Muscle layer of duodenum (tissue), 2 donors: Measurements from ENCODE around the gene FRMD5.
"Not testable (repeated sequence)": the region's sequence is repeated elsewhere in the genome, so short reads cannot be mapped to it uniquely, and the experiment has no call there.

Experiments
- H3K27ac ChIP-seq: one replicate; pipeline ENCODE4 v1.7.0; 2013; ENCODE audit warnings: mild to moderate bottlenecking, low read length
- H3K27me3 ChIP-seq: one replicate; pipeline ENCODE4 v1.7.0; 2013; ENCODE audit warnings: low read depth, mild to moderate bottlenecking, control low read depth, low read length
- H3K36me3 ChIP-seq, 2 donors: one replicate each; pipeline ENCODE4 v1.7.0; 2013; ENCODE audit warnings: low read length in 2 of 2, control low read depth in 1 of 2, mild to moderate bottlenecking in 1 of 2; ENCODE audit not compliant: insufficient read depth in 2 of 2, control insufficient read depth in 1 of 2
- H3K4me1 ChIP-seq, 2 donors: one replicate each; pipeline ENCODE4 v1.7.0; 2013; ENCODE audit warnings: low read length in 2 of 2, mild to moderate bottlenecking in 2 of 2, control low read depth in 1 of 2, moderate library complexity in 1 of 2; ENCODE audit not compliant: insufficient read depth in 2 of 2, control insufficient read depth in 1 of 2
- H3K4me3 ChIP-seq, 2 donors: one replicate each; pipeline ENCODE4 v1.7.0; 2013; ENCODE audit warnings: low read length in 2 of 2, low read depth in 1 of 2, mild to moderate bottlenecking in 1 of 2
- H3K9me3 ChIP-seq, 2 donors: one replicate each; pipeline ENCODE4 v1.7.0; 2013; ENCODE audit warnings: low read length in 2 of 2, control low read depth in 1 of 2, mild to moderate bottlenecking in 1 of 2; ENCODE audit not compliant: control insufficient read depth in 1 of 2
- donor health status: healthy.

FRMD5 gene

GRCh38 chr15:44195151-44195740, at the start of gene FRMD5:
Gene FRMD5, minus strand, starts transcription at chr15:44195271.
- no peaks in the 10 kb centered on the region for H3K36me3 ChIP-seq
- H3K27ac ChIP-seq, result no peak within 1 kb of the TSS

DNA sequence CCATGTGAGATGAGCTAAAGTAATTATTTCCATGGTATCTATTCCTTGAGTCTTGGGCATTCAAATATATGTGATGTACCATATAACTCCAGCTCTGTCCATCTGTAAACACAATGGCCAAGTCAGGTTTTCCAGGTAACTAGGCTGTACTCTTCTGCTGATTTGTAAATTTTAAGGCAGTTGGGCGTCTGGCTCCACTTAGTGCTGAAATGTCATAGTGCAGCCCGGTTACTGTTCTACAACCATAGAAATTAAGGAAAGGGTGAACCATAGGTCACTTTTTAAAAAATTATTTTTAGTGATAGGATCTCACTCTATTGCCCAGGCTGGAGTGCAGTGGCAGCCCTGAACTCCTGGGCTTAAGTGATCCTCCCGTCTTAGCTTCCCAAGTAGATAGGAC, 48.8 kb upstream of the FRMD5 start:
- H3K27me3 ChIP-seq, result no peaks in the 10 kb centered on the region

More at GRCh38 chr15:44195151-44195740, at the start of gene FRMD5:
- Histone ChIP-seq H3K4me3 (peak within 1 kb of the TSS; percentile 67 to 70), H3K27me3 (peaks cover 25% of the 10 kb centered on the region), H3K4me1 (peaks cover 0 to 18% of the 10 kb centered on the region in 2 donors), H3K9me3 (no peaks in the 10 kb centered on the region)

GRCh38 chr15:44243141-44243540, 48.1 kb upstream of the FRMD5 start:
- Histone ChIP-seq H3K36me3 (no peaks in the 10 kb centered on the region), H3K4me1 (no peaks in the 10 kb centered on the region), H3K9me3 (no peaks in the 10 kb centered on the region), H3K4me3 (no peak overlapping the region), H3K27me3 (no peaks in the 10 kb centered on the region), H3K27ac (no peak overlapping the region)

More for the DNA sequence above, 48.8 kb upstream of the FRMD5 start:
- H3K4me3 ChIP-seq, result no peak overlapping the region
- H3K9me3 ChIP-seq, result no peaks in the 10 kb centered on the region
- H3K27ac ChIP-seq, result no peak overlapping the region
- H3K4me1 ChIP-seq, result no peaks in the 10 kb centered on the region
- no peaks in the 10 kb centered on the region for H3K36me3 ChIP-seq

- Histone ChIP-seq H3K27me3 (no peaks in the 10 kb centered on the region), H3K4me3 (no peak overlapping the region), H3K4me1 (no peaks in the 10 kb centered on the region), H3K9me3 (no peaks in the 10 kb centered on the region), H3K36me3 (no peaks in the 10 kb centered on the region), H3K27ac (no peak overlapping the region)
Measured at GRCh38 chr15:44231842-44232241, 36.8 kb upstream of the FRMD5 start.

GRCh38 chr15:44229301-44229700, 34.2 kb upstream of the FRMD5 start:
- H3K4me1 ChIP-seq, H3K27ac ChIP-seq, H3K27me3 ChIP-seq, H3K9me3 ChIP-seq, H3K36me3 ChIP-seq, H3K4me3 ChIP-seq: not testable (repeated sequence)

DNA sequence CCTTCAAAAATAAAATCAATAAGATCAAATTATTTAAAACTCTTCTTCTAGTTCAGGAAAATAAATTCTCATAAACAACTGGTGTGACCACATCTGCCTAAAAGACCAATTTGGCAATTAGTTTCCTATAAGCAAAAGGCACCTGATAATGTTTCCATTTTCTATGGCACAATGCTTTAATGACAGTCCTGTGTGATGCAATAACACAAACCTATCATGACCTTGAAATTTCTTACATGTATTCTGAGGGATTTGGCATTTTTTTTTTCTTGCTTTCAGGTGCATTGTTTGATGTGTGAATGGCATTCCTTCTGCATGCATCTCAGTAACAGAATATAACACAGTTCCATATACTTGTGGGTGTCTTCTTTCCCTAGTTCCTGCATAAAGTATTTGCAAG, 32.5 kb upstream of the FRMD5 start:
- Histone ChIP-seq H3K9me3 (no peaks in the 10 kb centered on the region), H3K27ac (no peak overlapping the region), H3K36me3 (no peaks in the 10 kb centered on the region), H3K27me3 (no peaks in the 10 kb centered on the region), H3K4me1 (no peaks in the 10 kb centered on the region), H3K4me3 (no peak overlapping the region)

DNA sequence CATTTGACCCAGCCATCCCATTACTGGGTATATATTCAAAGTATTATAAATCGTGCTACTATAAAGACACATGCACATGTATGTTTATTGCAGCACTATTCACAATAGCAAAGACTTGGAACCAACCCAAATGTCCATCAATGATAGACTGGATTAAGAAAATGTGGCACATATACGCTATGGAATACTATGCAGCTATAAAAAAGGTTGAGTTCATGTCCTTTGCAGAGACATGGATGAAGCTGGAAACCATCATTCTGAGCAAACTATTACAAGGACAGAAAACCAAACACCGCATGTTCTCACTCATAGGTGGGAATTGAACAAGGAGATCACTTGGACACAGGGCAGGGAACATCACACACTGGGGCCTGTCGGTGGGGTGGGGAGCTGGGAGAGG, 31.9 kb upstream of the FRMD5 start:
- not testable (repeated sequence) for H3K4me1 ChIP-seq, H3K9me3 ChIP-seq, H3K27ac ChIP-seq, H3K27me3 ChIP-seq, H3K36me3 ChIP-seq, H3K4me3 ChIP-seq

- Histone ChIP-seq H3K4me3 (no peak overlapping the region), H3K4me1 (no peaks in the 10 kb centered on the region), H3K36me3 (no peaks in the 10 kb centered on the region), H3K27me3 (no peaks in the 10 kb centered on the region), H3K27ac (no peak overlapping the region), H3K9me3 (no peaks in the 10 kb centered on the region)
Measured at GRCh38 chr15:44222478-44222877, 27.4 kb upstream of the FRMD5 start.

GRCh38 chr15:44219073-44219472, 24.0 kb upstream of the FRMD5 start:
- H3K27ac ChIP-seq, result no peak overlapping the region
- no peaks in the 10 kb centered on the region for H3K27me3 ChIP-seq
- H3K36me3 ChIP-seq, result no peaks in the 10 kb centered on the region
- H3K4me3 ChIP-seq, result no peak overlapping the region
- H3K4me1 ChIP-seq, result no peaks in the 10 kb centered on the region
- no peaks in the 10 kb centered on the region for H3K9me3 ChIP-seq

GRCh38 chr15:44216958-44217357, 21.9 kb upstream of the FRMD5 start:
- H3K9me3 ChIP-seq, result no peaks in the 10 kb centered on the region
- H3K27me3 ChIP-seq, result no peaks in the 10 kb centered on the region
- H3K4me1 ChIP-seq, result no peaks in the 10 kb centered on the region
- no peaks in the 10 kb centered on the region for H3K36me3 ChIP-seq
- H3K27ac ChIP-seq, result no peak overlapping the region
- no peak overlapping the region for H3K4me3 ChIP-seq

- Histone ChIP-seq H3K4me1 (no peaks in the 10 kb centered on the region), H3K9me3 (no peaks in the 10 kb centered on the region), H3K36me3 (no peaks in the 10 kb centered on the region), H3K27ac (no peak overlapping the region), H3K27me3 (no peaks in the 10 kb centered on the region), H3K4me3 (no peak overlapping the region)
Measured at GRCh38 chr15:44215594-44215993, 20.5 kb upstream of the FRMD5 start.

- H3K4me3 ChIP-seq, result no peak overlapping the region
- no peak overlapping the region for H3K27ac ChIP-seq
- H3K4me1 ChIP-seq, result no peaks in the 10 kb centered on the region
- H3K36me3 ChIP-seq, result no peaks in the 10 kb centered on the region
- H3K27me3 ChIP-seq, result no peaks in the 10 kb centered on the region
- no peaks in the 10 kb centered on the region for H3K9me3 ChIP-seq
Measured at GRCh38 chr15:44208956-44209355, 13.9 kb upstream of the FRMD5 start.
